8988T (cell line): ENCODE results near the gene PCGF5.
"Not testable (repeated sequence)": the region's sequence is repeated elsewhere in the genome, so short reads cannot be mapped to it uniquely, and the experiment has no call there.

Experiments
- DNase-seq: peaks from one replicate; pipeline ENCODE4 v3.0.0; 2011

PCGF5 gene

DNA sequence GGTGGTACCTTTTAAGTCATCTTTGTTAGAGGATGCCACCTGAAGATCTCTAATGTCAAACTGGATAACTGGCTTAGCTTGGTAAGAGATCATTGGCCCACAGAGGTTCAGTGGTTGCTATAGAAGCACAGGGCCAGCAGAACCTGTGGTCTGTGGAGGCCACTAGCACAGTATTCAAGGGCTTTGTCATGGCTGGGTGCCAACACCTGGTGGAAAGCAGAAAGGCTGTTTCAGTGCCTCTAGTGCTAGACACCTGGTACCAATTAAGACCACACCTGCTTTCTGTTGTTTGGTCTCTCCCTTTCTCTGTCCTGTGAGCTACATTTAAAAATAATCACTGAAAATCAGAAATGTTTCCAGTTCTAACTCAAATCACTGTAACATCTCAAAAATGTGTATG, 10.0 kb upstream of the PCGF5 start:
- no peak for DNase-seq

DNA sequence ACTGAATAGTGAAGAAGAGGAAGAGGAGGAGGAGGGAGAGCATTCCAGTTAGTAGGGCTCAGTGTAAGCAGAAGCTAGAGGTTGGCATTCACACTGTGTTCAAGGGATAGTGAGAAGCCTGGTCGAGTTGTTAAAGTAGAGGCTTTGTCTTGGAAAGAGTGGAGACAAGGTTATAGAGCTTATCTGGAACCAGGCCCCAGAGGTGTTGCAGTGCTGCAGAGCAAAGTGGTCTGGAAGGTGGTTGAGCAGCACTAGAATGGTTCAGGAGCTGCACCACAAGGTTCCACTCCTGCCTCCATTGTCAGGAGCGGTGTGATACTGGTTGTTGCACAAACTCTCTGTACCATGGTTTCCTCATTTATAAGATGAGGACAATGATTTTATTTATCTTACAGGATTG, 8.8 kb upstream of the PCGF5 start:
- no peak for DNase-seq

DNA sequence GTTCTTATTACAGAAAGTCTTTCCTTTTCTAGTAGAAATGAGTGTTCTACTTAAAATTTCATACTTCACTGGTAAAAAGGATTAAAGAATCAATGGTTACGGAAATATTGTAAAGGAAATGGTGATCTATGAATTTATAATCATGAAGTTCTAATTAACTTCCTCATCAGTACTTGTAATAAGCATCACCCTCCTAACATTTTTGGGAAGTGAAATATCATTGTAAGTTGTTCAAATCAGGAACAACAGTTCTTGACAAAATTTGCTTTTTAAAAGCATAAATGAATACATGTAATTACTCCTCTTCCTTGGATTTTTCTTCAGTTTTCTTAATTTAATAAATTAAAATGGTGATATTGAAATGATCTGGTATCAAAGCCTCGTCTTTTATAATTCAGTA, 5.6 kb upstream of the PCGF5 start:
- DNase-seq = no peak

DNA sequence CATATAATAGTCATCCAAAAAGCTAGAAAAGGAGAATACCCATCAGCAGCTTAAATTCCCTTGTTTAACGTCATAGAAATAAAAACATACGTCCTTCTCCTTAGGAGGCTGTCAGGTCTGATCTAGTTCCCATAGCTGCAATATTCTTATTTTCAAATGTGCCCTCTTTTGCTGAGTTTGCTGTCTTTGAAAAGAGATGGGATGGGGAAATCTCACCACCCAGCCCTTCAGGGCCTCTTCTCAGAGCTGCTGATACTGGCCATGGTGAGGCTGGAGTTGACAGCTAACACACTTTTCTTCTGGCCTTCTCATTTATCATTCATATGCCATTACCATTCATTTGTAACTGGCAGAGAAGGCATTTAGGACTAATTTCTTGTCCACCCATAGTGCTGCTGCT, 5.1 kb upstream of the PCGF5 start:
- DNase-seq = no peak

DNA sequence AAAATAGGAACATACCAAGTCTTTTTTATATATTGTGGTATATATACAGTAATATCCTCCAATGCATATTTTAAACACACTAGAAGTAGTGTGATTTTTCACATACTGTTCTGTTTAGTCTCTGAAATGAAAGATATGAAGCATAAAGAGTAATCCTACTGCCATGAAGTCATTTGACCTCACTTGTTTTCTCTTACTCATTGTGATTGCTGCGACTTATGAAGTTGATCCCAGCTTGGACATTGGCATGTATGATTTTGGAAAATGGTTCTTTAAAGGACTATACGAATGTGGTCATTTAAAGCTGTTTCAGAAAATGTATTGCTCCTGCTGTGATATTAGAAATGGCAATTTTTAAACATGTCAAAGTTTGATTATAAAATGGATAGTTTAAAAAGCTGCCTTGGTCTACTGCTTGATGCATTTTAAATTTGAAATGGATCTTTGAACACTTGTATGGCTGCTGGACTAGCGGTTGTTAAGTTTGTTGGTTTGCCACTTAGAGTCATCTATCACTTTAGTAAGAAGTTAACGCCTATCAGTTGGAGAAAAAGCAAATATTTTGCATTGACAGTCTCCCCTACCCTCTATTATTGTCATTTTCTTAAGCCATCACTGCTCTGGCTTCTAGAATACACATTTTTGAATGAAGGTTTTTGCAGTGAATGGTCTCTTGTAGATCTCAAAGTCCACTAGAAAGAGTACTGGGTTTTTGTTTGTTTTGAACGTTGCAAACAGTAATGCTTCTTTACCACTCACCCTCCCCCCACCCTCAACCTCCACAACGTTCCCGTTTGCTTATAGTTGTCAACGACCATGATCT, 881 bp upstream of the PCGF5 start:
- DNase-seq = no peak

DNA sequence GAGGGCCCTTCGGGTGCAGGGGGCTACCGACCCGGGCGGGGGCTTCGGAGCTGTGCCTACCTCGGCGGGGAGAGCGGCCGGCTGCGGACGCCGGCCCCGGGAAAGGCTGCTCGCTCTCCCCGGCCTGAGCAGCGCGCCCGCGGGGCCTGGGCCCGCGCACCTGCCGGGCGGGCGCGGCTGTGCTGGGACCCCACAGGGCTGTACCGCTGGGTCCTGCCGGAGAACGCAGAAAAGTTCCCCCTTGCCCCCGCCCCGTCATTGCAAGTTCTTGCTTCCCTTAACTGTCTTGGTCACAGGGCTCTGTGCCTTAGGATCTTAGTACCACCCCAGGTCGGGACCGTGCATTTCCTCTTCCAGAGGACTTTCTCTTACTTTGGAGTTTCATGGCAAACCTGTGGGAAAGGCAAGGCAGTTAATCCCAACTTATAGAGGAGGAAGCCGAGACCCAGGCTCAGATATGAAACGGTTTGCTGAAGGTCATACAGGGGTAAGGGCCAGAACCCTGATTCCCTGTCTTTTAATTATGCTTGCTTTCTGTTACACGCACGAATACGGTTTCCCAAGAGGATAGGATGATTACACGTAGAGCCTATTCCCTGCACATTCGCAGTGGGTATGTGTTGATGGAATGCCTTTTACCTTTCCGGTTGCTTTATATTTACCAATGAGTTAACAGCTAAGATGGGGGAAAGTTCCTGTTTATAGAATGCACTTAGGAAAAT, 652 bp downstream of the PCGF5 start:
- DNase-seq = peak; percentile 42

DNA sequence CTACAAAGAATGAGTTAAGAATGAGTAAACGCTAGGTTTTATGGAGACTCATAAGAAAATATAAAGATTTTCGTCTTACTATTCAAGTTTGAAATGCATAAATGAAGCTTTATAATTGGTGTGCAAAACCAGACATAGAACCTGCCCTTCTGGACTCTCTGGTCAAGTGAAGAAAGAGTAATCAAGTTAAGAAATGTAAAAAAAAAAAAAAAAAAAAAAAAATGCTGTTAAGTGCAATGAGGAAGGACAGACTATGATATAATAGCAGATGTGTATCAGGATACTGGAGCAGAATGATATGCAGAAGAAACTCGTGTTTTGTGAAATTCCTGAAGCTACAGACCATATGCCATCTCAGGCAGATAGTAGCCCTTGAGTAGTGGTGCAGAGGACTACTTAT, 5.6 kb downstream of the PCGF5 start:
- DNase-seq = no peak

DNA sequence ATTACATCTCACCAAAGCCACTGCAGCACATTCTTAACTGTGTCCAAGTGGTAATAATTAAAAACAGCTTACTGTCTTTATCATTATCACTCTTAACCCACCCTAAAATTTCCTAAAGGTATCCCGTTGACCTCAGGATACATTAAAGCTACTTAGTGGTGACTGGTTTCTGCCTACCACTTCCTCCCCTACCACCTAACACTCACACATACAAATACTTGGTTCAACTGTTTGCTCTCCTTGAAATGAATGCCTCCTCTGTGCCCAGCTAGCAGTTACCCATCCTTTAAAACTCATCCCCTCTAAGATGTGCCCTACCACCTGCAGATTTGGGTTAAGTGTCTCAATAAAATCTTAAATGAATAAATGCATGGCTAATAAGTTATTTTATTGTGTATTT, 7.1 kb downstream of the PCGF5 start:
- no peak for DNase-seq

DNA sequence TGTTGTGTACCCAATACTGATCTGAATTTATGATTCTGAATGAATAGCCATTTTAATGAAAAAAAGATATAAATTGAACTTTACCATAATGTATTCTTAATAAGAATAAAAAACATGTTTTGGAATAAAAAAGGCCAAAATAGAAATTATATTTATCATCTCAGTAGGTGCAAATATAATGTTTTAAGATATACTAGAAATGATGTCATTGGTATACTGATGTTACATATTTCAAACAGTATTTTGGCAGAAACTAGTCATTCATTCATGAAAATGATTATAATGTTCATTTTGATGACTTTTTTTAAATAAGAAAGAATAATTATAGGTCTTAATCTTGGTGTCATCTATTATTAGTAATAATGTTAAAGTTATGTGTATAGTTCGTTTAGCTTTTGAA, 9.2 kb downstream of the PCGF5 start:
- no peak for DNase-seq

DNA sequence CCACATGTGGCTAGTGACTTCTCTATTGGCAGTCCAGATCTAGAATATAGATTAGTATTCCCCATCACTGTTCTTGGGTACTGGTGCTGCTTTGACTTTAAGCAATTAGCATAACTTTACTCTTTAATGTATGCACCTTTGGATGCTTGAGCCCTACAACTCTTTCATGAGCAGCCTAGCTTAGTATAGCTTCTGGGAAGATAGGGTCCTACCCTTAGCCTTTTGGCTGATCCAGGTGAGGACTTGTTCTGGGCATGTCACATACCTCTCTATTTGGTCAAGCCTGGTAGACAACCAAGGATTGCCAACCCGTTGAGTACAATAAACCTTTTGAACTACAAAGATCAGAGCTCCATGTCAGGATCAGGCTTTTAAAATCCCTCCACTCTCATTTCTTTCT, 17.7 kb downstream of the PCGF5 start:
- DNase-seq = no peak

DNA sequence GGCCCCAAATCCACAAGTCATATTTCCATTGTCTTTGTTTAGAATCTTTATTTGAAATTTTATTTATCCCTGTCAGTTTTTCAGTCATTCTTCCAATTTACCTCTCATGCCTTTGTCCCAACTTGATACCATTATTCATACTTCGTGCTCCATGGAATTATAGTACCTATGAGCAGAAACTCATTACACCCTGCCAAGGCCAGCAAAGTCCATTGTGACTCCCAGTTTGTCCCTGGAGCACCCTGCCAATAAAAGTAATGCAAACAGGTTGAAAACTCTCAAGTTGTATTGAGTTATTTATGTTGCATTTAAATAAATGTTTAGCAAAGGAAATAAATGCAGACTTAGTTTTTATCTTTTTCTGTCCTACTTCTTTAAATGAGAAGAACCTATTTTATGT, 19.3 kb downstream of the PCGF5 start:
- no peak for DNase-seq

DNA sequence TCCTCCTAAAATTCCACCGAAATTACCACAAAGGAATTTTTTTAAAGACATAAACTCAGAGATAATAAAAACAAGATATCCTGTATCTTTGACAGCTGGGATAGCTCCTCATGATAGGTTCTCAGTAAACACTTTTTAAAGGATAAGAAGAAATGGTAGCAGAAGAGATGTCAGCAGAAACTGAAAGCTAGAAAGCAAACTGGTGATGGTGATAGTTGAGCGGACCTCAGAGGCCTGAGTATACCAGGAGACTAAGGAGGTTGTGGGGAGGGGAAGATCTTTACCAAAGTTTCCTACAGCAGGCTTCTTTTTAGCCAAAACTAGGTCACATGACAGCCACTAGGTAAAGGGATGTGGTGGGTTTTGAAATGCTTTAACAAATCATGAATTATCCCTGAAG, 22.5 kb downstream of the PCGF5 start:
- DNase-seq = no peak

DNA sequence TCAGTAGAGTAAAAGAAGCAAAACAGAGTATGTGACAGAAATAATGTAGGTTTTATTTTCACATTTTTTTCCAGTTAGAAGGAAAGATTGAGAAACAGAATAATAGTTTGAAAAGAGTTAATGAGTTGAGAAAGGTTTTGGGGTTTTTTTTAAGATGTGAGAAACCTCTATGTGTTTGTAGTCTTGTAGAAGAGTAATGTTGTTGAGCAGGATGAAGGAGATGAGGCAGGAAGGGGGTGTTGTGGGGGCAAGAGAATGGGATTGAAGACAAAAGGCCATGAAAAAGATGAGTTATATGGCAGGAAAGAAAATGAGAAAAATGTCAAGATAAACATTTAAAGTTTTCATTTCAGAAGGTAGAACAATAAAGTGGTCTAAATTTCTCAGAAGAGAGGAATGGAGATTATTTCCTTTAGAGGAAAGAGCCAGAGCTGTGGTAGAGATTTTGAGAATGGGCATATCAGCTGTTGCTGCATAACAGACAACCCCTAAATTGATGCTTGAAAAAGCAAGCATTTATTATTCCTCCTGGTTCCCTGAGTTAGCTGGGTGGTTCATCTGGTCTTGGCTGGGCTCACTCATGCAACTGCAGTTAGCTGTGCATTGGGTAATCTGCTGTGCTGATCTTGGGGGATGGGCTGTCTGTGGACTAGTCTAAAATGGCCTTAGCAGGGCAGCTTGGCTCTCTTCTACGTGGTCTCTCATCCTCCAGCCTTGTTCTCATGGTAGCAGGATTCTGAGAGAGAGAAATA, 27.1 kb downstream of the PCGF5 start:
- no peak for DNase-seq

DNA sequence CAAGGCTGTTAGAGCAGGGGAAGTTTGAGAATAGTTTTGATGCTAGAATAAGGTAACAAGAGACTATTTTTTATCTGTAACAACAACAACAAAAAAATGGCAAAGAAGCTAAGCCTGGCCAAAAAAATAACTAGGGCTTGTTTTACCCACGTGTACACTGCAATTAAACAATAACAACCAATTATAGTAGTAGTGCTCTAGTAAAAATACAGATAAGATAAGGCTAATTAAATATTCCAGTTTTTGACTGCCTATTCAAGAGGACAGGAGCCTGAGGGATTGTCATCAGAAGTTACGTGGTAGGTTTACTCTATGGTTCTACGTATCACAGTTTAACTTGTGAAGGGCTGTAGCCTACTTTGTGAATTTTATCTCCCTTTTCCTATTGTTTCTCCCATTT, 29.2 kb downstream of the PCGF5 start:
- DNase-seq = no peak

DNA sequence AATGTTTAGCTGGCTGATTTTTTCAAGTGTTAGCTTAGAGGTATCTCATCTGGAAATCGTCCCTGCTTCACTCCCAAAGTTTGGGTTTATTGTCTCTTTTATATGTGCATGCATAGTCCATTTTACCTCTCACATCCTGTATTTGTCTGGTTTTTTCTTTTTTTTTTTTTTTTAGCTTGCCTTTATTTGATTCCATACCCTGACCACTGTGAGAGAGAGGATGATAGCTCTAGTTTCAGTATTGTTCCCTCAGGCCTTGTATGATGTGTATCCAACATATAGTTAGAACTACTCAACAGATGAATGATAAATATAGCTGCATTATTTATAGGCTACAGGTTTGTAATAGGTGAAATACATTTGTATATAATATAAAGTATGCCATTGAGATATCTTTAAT, 29.9 kb downstream of the PCGF5 start:
- DNase-seq = no peak

DNA sequence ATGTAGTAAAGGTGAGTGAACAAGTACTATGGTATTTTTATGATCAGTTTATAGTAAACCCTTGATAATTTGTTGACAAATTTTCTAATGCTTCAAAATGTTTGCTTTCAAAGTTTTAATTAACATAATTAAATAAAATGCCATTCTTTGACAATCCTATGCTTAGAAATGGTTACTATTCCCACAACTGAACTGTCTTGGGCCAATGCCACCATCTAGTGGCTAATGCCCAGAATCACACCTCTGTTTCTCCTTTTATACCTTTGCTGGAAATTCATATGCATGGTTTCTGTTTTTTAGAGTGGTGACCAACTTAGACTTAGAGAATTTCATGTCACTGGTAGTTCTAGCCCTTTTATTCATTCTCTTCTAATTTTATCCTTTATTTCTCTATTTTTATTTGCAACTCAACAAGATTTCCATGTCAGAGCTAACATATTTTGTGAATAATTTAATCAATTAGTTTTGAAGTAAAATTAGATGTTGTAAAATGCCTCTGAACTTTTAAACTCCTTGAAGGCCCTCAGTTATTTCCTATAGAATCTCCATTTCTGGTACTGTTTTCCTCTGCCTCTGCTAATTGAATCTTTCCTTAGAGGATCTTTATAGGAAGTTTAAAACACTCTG, 31.1 kb downstream of the PCGF5 start:
- DNase-seq = no peak

DNA sequence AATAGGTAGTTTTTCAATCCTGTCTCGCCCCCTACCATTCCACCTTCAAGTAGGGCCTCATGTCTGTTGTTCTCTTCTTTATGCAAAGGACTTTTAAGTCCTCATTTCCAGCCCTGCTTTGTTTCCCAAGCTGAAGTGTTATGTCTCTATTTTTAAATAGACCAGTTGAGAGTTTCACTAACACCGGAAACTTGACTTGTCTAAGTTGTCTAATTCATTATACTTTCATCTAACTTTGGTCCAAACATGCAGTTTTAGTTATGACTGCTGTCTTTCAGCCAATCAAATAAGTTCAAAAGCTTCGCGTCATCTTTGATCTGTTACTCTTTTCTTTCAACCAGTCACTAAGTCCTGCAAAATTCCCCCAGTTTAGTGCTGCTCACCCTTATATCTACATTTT, 32.8 kb downstream of the PCGF5 start:
- DNase-seq = no peak

DNA sequence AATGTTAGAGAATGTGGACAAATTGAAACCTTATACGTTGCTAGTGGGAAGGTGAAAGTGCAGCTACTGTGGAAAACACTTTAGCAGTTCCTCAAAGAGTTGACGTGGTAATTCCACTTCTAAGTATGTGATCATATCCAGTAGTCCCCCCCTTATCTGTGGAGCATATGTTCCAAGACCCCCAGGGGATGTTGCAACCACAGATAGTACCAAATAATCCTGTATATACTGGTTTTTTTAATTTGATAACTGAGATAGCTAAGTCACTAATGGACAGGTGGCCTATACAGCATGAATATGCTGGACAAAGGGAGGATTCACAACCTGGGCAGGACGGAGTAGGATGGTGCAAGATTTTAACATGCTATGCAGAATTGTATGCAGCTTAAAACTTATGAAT, 36.8 kb downstream of the PCGF5 start:
- no peak for DNase-seq

DNA sequence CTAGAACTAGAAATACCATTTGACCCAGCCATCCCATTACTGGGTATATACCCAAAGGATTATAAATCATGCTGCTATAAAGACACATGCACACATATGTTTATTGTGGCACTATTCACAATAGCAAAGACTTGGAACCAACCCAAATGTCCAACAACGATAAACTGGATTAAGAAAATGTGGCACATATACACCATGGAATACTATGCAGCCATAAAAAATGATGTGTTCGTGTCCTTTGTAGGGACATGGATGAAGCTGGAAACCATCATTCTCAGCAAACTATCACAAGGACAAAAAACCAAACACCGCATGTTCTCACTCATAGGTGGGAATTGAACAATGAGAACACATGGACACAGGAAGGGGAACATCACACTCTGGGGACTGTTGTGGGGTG, 40.0 kb downstream of the PCGF5 start:
- DNase-seq = not testable (repeated sequence)

DNA sequence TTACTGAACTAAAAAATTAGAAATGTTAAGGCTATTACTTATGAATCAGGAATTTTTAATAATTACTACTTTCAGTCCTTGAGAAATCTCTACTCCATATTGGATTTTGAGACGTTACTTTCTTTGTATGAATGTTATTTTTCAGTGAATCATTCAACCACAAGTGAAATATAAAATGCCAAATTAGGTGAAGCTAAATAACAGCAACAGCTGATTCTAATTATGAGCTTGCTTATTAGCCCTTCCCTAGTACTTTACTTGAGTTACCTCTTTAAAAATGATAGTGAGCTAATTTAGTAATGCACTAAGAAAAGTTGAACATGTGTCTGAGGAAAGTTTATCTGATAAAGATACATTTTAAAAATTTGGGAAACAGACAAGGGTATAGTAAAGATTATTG, 51.4 kb downstream of the PCGF5 start:
- no peak for DNase-seq

DNA sequence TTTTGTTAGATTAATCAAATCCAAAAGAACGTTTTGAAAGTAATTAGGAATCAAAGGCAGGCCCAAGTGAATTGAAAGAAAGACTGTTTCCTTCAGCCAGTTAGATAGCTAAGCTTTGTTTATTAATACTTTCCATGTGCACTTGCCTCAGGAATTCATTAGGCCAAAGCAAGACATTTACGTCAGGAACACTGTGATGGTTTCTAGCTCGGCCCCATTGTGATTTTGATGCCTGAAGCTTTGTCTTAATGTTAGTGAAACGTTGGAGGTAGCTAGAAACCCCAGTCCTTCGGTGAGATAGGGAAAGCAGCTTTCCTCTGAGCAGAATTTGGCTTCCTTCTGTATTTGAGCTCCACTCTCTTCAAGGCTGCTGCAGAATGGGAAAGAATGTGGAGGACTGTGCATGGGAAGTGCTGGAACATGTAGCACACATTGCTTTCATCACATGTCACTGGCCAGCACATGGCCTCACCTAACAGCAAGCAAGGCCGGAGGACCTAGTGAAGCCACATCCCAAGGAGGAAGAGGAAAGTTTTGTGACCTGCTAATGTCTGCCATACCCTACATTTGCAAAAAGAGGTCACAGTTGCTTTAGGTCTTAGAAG, 64.1 kb downstream of the PCGF5 start:
- DNase-seq = no peak

DNA sequence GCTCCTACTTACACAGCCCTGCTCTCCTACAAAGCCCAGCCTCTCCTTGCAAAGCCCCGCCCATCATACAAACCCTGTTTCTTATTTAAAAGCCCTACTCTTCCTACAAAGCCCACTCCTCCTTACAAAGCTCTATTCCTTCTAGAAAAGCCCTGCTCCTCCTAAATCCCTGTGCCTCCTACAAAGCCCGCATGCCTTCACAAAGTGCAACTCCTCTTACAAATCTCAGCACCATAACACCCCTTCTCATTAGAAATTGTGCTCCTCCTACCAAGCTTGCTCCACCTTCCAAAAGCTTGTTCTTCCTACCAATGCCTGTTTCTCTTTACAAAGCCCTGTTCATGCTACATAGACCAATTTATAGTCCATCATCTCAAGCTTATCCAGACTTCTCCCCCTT, 66.1 kb downstream of the PCGF5 start:
- DNase-seq = no peak

DNA sequence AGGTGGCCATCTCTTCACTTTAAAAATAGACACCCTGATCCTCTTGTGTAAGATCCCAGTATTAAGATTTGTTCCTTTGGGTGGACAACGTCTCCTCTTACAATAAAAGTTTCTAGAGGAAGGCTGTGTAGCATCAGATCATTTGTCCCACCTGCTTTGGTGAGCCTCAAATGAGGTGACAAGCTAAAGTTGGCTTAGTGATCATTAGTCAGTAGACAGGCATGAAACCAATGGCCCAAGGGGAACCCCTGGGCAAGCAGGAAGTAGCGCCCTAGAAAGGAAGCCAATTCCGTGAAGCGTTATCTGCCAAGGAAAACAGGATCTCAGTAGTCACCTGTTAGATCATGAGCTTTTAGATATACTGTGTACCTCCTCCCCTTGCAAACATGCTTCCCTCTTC, 66.8 kb downstream of the PCGF5 start:
- no peak for DNase-seq
